CD4-positive, alpha-beta T cell treated with Interferon gamma for 1 hour (primary cell): Measurements from ENCODE around the gene FOXK1.
"Not testable (repeated sequence)": the region's sequence is repeated elsewhere in the genome, so short reads cannot be mapped to it uniquely, and the experiment has no call there.

ENCODE experiments used
- DNase-seq: peaks from one replicate; pipeline ENCODE4 v3.0.0-alpha.2; 2020

The FOXK1 gene

GRCh38 chr7:4802577-4802976, 120.5 kb downstream of the FOXK1 start:
- not testable (repeated sequence) for DNase-seq

- DNase-seq: no peak
These were observed 121.5 kb downstream of the FOXK1 start for GRCh38 chr7:4803397-4804241.

GRCh38 chr7:4805110-4805983, 123.3 kb downstream of the FOXK1 start:
- no peak for DNase-seq

- no peak for DNase-seq
These were observed 123.8 kb downstream of the FOXK1 start for GRCh38 chr7:4805984-4806300.

GRCh38 chr7:4806983-4807597, 125.0 kb downstream of the FOXK1 start:
- DNase-seq: no peak

- no peak for DNase-seq
These were observed 125.5 kb downstream of the FOXK1 start for GRCh38 chr7:4807598-4808016.

GRCh38 chr7:4808026-4808425, 125.9 kb downstream of the FOXK1 start:
- no peak for DNase-seq

- DNase-seq: no peak
These were observed 126.5 kb downstream of the FOXK1 start for GRCh38 chr7:4808565-4808964.

GRCh38 chr7:4809091-4809591, 127.0 kb downstream of the FOXK1 start:
- DNase-seq: peak; percentile 31

- no peak for DNase-seq
These were observed 127.6 kb downstream of the FOXK1 start for GRCh38 chr7:4809666-4810065.

- DNase-seq: no peak
These were observed 132.3 kb downstream of the FOXK1 start for GRCh38 chr7:4814433-4814832.

GRCh38 chr7:4815121-4815520, 133.0 kb downstream of the FOXK1 start:
- no peak for DNase-seq

- DNase-seq: no peak
These were observed 133.7 kb downstream of the FOXK1 start for GRCh38 chr7:4815609-4816418.

GRCh38 chr7:4816419-4817080, 134.5 kb downstream of the FOXK1 start:
- DNase-seq: no peak

GRCh38 chr7:4817178-4817901, 135.2 kb downstream of the FOXK1 start:
- DNase-seq: no peak

GRCh38 chr7:4818000-4818794, 136.1 kb downstream of the FOXK1 start:
- no peak for DNase-seq

GRCh38 chr7:4819560-4820404, 137.7 kb downstream of the FOXK1 start:
- DNase-seq: no peak

GRCh38 chr7:4820405-4820966, 138.4 kb downstream of the FOXK1 start:
- DNase-seq: no peak
